ENCODE measurements around the gene CCDC172.

Gene CCDC172

DNA sequence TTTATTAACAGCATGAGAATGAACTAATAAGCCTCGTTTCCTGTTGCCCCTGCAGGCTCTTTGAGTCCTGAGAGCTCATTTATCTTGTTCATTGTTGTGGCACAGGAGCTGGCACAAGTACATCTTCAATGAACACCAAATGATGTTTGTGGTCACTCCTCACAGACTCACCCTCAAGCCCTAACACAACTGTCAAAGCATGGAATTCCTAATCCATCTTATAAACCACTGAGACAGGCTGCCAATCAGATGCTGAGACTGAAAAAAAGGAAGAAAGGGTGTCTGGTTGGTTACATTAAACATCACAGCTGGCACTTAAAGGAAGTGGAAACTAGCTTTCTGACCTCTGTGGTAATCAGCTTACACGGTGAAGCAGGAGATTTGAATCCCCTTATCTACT, 7.7 kb upstream of the CCDC172 start:
- POLR2A ChIA-PET, result no interaction called here

DNA sequence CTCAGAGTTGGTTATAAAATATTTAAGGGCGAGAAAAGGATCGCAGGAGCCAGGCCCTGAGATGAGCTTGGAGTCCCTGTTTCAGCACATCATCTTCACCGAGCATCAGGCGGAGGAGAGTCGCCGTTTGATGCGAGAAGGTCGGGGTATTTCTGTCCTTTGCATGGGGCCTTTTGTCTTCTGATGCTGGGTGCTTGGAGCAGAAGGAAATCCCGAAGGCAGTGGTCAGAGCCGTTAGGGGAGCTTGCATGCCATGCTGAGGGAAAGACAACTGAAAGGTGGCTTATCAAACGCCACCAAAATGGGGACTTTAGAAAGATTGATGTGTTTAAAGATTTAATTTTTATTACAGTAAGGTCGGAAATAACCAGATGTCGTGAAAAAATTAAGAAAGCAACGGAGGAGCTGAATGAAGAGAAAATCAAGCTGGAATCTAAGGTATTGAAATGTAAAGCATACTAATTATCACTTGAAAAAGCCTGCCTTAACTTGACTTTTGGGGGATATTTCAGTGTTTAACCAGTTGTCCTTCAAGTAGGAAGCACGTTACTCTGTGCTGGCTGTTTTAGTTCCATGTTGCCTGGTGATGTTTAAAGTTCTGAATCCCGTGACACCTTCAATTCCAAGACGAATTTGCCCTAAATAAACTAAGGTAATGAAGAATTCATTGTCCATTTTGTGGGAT, 845 bp downstream of the CCDC172 start:
- TF ChIP-seq, protein P1, sequence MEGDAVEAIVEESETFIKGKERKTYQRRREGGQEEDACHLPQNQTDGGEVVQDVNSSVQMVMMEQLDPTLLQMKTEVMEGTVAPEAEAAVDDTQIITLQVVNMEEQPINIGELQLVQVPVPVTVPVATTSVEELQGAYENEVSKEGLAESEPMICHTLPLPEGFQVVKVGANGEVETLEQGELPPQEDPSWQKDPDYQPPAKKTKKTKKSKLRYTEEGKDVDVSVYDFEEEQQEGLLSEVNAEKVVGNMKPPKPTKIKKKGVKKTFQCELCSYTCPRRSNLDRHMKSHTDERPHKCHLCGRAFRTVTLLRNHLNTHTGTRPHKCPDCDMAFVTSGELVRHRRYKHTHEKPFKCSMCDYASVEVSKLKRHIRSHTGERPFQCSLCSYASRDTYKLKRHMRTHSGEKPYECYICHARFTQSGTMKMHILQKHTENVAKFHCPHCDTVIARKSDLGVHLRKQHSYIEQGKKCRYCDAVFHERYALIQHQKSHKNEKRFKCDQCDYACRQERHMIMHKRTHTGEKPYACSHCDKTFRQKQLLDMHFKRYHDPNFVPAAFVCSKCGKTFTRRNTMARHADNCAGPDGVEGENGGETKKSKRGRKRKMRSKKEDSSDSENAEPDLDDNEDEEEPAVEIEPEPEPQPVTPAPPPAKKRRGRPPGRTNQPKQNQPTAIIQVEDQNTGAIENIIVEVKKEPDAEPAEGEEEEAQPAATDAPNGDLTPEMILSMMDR (IDR thresholded peaks at IDR 0.05; ENCODE audit: insufficient read depth, low read length, missing control alignments), result no peak
- no peak for DNase-seq (ENCODE audit: low read depth, low spot score)
- ChIA-PET CTCF (no interaction called here), POLR2A (no interaction called here)
- H3K4me3 ChIP-seq (ENCODE audit: low read depth, low read length), result no peak overlapping the region

More for the DNA sequence above, 7.7 kb upstream of the CCDC172 start:
- no peak for DNase-seq (ENCODE audit: low read depth, low spot score)
- H3K4me3 ChIP-seq (ENCODE audit: low read depth, low read length), result no peak overlapping the region
- TF ChIP-seq, protein P1 (IDR thresholded peaks at IDR 0.05; ENCODE audit: insufficient read depth, low read length, missing control alignments), result no peak
- CTCF ChIA-PET, result no interaction called here

DNA sequence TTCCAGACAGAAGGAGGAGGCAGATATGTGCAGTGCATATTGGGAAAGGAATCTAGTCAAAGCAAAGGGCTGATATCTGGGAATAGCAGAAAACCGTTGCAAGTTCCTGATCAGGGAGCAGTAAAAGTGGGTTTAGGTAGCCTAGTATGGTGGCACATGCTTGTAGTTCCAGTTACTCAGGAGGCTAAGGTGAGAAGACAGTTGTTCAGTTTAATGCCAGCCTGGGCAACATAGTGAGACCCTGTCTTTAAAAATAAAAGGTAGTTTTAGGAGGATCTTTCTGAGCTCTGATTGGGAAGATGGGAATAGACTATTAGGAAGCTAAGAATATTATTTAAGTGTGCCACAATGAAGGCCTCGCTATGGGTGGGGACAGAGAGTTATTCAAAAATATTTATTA, 1.7 kb downstream of the CCDC172 start:
- H3K4me3 ChIP-seq (ENCODE audit: low read depth, low read length), result no peak overlapping the region
- ChIA-PET POLR2A (no interaction called here), CTCF (no interaction called here)
- TF ChIP-seq, protein P1 (IDR thresholded peaks at IDR 0.05; ENCODE audit: insufficient read depth, low read length, missing control alignments), result no peak
- no peak for DNase-seq (ENCODE audit: low read depth, low spot score)

DNA sequence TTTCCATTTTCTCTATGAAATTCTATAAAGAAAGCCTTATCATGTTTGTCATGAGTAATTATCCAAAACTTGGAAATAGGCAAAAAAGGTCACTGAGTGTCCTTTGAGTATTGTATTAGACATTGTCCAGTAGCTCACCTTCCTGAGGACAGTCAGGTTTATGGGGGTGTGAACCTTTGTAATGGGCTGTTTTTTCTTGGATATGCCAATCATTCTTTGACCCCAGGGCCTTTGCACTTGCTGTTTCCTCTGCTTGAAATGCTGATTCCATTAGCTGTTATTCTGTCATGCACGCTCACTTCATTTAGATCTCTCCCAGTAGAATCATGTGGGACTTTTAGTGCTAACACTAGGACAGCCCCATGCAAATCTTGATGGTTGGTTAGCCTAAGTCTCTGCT, 4.9 kb downstream of the CCDC172 start:
- no peak overlapping the region for H3K4me3 ChIP-seq (ENCODE audit: low read depth, low read length)
- DNase-seq (ENCODE audit: low read depth, low spot score), result no peak
- ChIA-PET CTCF (no interaction called here), POLR2A (no interaction called here)
- TF ChIP-seq, protein P1 (IDR thresholded peaks at IDR 0.05; ENCODE audit: insufficient read depth, low read length, missing control alignments), result no peak

DNA sequence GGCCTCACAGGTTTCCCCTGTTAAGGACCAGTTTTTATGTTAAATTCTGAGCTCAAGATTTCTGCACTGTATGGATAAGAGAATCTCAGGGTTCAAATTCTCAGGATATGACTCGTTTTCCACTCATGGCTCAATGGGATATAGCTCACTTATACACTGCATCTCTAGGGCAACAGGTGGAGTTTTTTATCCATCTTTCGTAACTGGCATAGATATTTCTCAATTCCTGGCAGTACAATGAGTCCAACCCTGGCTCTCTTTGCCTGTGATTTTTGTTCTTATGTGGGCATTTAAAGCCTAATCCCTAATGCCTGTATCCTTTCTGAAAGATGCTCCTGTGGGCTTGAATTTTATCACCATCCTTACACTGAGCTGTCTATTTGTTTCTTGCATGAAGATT, 7.6 kb downstream of the CCDC172 start:
- TF ChIP-seq, protein P1 (IDR thresholded peaks at IDR 0.05; ENCODE audit: insufficient read depth, low read length, missing control alignments), result no peak
- ChIA-PET CTCF (interaction anchor here (0.7 kb wide), 1 partner anchor 43 kb away, joined by 3 read pairs; no protein-coding TSS in a partner anchor), POLR2A (no interaction called here)
- DNase-seq (ENCODE audit: low read depth, low spot score), result no peak
- no peak overlapping the region for H3K4me3 ChIP-seq (ENCODE audit: low read depth, low read length)

DNA sequence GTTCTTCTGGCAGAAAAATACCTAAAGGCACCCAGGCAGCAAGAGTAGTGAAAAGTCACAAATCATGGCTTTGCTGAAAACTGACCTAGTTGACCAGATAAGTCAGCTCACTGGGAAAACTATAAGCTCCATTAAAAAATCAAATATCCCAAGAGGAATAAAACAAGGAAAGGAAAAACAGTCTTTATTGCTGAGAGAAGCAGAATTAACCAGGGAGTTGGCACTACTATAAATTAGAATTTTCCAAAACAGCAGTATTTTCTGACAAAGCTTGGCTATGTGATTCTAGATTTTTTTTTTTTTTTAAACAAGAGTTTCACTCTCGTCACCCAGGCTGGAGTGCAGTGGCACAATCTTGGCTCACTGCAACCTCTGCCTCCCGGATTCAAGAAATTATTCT, 12.6 kb downstream of the CCDC172 start:
- CTCF ChIA-PET, result no interaction called here

More for the DNA sequence above, 12.6 kb downstream of the CCDC172 start:
- TF ChIP-seq, protein P1 (IDR thresholded peaks at IDR 0.05; ENCODE audit: insufficient read depth, low read length, missing control alignments), result no peak
- DNase-seq (ENCODE audit: low read depth, low spot score), result no peak
- POLR2A ChIA-PET, result no interaction called here
- H3K4me3 ChIP-seq (ENCODE audit: low read depth, low read length), result no peak overlapping the region
